OCI-LY3 (cell line): ENCODE data around the gene EPX.

Experiments
- EZH2phosphoT487 ChIP-seq: fragments of 200-600 bp; shearing (Covaris generic); IDR thresholded peaks from 2 replicates; pipeline ENCODE4 v1.6.1; 2018; ENCODE audit warnings: antibody characterized with exemption, mixed run types, low read depth
- TF ChIP-seq, protein P1 (sequence below): fragments of 200-600, 300-600 bp; sonication (generic); IDR thresholded peaks from 2 replicates; pipeline ENCODE4 v1.5.1; 2014; ENCODE audit warnings: antibody characterized with exemption, low read length, low read depth

DNA sequence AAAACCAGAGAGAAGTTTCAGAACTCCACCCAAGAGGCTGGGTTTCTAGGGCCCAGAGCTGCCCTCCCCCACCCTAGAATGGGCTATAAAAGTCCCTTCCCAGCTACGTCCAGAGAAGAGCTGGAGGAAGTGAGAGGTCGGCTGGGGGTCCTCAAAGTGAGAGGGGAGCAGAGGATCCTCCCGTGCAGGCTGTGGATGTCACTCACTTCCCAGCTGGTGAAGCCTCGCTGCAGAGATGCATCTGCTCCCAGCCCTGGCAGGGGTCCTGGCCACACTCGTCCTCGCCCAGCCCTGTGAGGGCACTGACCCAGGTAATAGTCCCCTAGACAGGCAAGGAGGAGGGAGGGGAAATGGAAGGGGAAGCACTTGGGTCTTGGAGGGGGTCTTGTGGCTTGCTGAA, at the start of gene EPX:
- TF ChIP-seq, protein P1, sequence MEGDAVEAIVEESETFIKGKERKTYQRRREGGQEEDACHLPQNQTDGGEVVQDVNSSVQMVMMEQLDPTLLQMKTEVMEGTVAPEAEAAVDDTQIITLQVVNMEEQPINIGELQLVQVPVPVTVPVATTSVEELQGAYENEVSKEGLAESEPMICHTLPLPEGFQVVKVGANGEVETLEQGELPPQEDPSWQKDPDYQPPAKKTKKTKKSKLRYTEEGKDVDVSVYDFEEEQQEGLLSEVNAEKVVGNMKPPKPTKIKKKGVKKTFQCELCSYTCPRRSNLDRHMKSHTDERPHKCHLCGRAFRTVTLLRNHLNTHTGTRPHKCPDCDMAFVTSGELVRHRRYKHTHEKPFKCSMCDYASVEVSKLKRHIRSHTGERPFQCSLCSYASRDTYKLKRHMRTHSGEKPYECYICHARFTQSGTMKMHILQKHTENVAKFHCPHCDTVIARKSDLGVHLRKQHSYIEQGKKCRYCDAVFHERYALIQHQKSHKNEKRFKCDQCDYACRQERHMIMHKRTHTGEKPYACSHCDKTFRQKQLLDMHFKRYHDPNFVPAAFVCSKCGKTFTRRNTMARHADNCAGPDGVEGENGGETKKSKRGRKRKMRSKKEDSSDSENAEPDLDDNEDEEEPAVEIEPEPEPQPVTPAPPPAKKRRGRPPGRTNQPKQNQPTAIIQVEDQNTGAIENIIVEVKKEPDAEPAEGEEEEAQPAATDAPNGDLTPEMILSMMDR, result no peak
- no peak for TF ChIP-seq EZH2phosphoT487
